Chondrocyte (in vitro differentiated cells): ENCODE measurements around the gene KCTD15. TPM values are rescaled to one million over a fixed set of nuclear protein-coding genes. Genes with fewer than 3 reads are reported as not detected.

Experiments used
- DNase-seq: peaks from one replicate; pipeline ENCODE4 v3.0.0; 2021; ENCODE audit warnings: mixed read lengths, low spot score
- H3K27ac Mint-ChIP-seq: one replicate; pipeline ENCODE4 v1.8.0; 2021; ENCODE audit warnings: mild to moderate bottlenecking, moderate library complexity, mixed read lengths; ENCODE audit not compliant: unreplicated experiment
- H3K27me3 Mint-ChIP-seq: 2 replicates; pipeline ENCODE4 v1.8.0; 2021; ENCODE audit warnings: low read depth, mixed read lengths
- H3K36me3 Mint-ChIP-seq: 2 replicates; pipeline ENCODE4 v1.8.0; 2021; ENCODE audit warnings: low read depth, mixed read lengths
- H3K4me1 Mint-ChIP-seq: 2 replicates; pipeline ENCODE4 v1.8.0; 2021; ENCODE audit warnings: low read depth, mild to moderate bottlenecking, mixed read lengths
- H3K4me3 Mint-ChIP-seq: one replicate; pipeline ENCODE4 v1.8.0; 2021; ENCODE audit warnings: mild to moderate bottlenecking, moderate library complexity, mixed read lengths; ENCODE audit not compliant: unreplicated experiment
- H3K9me3 Mint-ChIP-seq: 2 replicates; pipeline ENCODE4 v1.8.0; 2021; ENCODE audit warnings: low read depth, mixed read lengths
- CTCF ChIP-seq: fragments of 200-600 bp; sonication (generic); IDR thresholded peaks from 2 replicates; pipeline ENCODE4 v1.5.0; 2021; ENCODE audit warnings: antibody characterized with exemption, mild to moderate bottlenecking, moderate library complexity
- total RNA-seq: library from RNA; stranded (reverse); gene quantifications from 3 replicates; pipeline ENCODE4 v1.2.1, GENCODE V29; 2021

KCTD15 gene
- total RNA-seq, 1 donor from 2014 or later: 64.2 TPM

GRCh38 chr19:33780746-33781145 is 15.9 kb upstream of the KCTD15 start:
- Mint-ChIP-seq H3K4me3 (no peak overlapping the region), H3K9me3 (no peaks in the 10 kb centered on the region), H3K27me3 (peaks cover 6% of the 10 kb centered on the region), H3K36me3 (no peaks in the 10 kb centered on the region), H3K27ac (no peak overlapping the region), H3K4me1 (peaks cover 23% of the 10 kb centered on the region)
- no peak for TF ChIP-seq CTCF
- DNase-seq: no peak

DNA sequence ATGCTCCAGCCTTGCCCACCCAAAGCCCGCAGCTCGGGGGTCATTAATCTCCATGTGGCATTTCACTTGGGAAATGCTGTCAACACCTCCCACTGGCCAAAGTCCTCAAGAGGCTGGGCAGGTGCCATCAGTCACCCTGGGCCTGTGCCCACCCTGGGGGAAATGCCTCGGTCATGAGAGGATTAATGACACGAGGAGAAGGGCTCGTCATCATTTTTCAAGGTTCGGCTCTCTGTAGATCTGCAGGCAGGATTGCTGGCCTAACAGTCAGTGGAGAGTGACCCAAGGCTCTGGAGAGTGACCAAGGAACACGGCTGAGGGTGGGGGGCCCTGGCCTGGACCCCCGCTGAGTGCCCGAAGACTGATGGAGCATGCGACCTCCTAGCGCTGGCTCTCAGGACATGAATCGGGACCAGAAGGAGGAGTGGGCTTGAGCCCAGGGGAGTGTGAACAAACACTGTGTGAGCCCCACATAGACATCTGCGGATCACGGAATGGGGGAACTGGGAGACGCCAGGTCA is 15.2 kb upstream of the KCTD15 start:
- H3K27me3 Mint-ChIP-seq: peaks cover 4% of the 10 kb centered on the region
- no peak for DNase-seq
- H3K27ac Mint-ChIP-seq: no peak overlapping the region
- H3K9me3 Mint-ChIP-seq: no peaks in the 10 kb centered on the region
- TF ChIP-seq CTCF: no peak
- H3K4me3 Mint-ChIP-seq: no peak overlapping the region
- peaks cover 27% of the 10 kb centered on the region for H3K4me1 Mint-ChIP-seq
- H3K36me3 Mint-ChIP-seq: no peaks in the 10 kb centered on the region

DNA sequence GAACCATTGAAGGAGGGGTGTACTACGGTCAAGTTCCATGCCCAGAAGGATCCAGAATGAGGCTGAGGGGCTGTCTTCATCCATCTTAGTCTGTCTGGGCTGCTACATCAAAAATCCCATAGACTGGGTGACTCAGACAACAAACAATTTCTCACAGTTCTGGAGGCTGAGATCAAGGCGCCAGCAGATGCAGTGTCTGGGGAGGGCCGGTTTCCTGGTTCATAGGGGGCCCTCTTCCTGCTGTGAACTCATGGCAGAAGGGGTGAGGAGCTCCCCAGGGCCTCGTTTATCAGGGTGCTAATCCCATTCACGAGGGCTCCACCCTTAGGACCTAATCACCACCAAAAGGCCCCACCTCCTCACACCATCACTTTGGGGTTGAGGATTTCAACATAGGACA is 14.7 kb upstream of the KCTD15 start:
- Mint-ChIP-seq H3K27me3 (peaks cover 4% of the 10 kb centered on the region), H3K4me3 (no peak overlapping the region), H3K9me3 (no peaks in the 10 kb centered on the region), H3K27ac (no peak overlapping the region), H3K36me3 (no peaks in the 10 kb centered on the region), H3K4me1 (peaks cover 27% of the 10 kb centered on the region)
- TF ChIP-seq CTCF: no peak
- no peak for DNase-seq

DNA sequence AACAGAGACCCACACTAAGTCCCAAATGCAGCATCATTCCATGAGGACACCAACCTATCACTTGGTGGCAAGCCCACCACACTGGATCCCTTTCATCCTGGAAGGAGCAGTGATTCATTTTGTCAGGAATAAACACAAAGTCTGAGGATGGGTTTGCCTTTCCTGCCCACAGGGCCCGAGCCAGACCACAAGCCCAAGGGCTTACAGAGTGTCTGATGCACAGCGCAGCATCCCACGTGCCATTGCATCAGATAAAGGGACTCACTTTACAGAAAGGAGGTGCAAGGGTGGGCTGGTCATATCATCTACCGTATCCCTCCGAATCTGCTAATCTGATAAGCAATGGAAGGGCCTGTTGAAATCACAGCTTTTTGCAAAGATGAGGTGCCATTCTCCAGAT is 12.2 kb upstream of the KCTD15 start:
- no peak for TF ChIP-seq CTCF
- Mint-ChIP-seq H3K4me1 (peaks cover 22% of the 10 kb centered on the region), H3K9me3 (no peaks in the 10 kb centered on the region), H3K4me3 (no peak overlapping the region), H3K36me3 (no peaks in the 10 kb centered on the region), H3K27ac (no peak overlapping the region), H3K27me3 (no peaks in the 10 kb centered on the region)
- no peak for DNase-seq

DNA sequence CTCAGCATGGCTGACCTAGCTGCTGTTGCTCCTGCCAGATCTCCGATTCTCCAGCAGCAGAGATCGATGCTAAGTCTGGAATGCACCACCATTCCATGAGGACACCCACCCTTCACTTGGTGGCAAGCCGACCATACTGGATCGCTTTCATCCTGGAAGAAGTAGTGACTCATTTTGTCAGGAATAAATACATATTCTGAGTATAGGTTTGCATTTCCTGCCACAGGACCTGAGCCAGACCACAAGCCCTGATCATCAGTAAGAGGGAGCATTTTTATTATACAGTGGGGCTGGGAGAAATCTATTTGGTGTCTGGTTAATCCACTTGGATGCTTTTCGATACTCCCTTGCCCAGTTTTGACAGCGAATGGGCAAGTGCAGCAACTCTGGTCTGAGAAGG is 10.9 kb upstream of the KCTD15 start:
- no peak overlapping the region for H3K27ac Mint-ChIP-seq
- peaks cover 22% of the 10 kb centered on the region for H3K4me1 Mint-ChIP-seq
- H3K9me3 Mint-ChIP-seq: no peaks in the 10 kb centered on the region
- no peak for TF ChIP-seq CTCF
- no peaks in the 10 kb centered on the region for H3K36me3 Mint-ChIP-seq
- H3K27me3 Mint-ChIP-seq: no peaks in the 10 kb centered on the region
- DNase-seq: no peak
- H3K4me3 Mint-ChIP-seq: no peak overlapping the region
